IPS DF 19.7 (cell line): ENCODE data around the gene PLEKHF1.

Source experiments
- DNase-seq: peaks from one replicate; pipeline ENCODE4 v3.0.0-alpha.2; 2013; ENCODE audit warnings: low read depth, low spot score

PLEKHF1 gene

DNA sequence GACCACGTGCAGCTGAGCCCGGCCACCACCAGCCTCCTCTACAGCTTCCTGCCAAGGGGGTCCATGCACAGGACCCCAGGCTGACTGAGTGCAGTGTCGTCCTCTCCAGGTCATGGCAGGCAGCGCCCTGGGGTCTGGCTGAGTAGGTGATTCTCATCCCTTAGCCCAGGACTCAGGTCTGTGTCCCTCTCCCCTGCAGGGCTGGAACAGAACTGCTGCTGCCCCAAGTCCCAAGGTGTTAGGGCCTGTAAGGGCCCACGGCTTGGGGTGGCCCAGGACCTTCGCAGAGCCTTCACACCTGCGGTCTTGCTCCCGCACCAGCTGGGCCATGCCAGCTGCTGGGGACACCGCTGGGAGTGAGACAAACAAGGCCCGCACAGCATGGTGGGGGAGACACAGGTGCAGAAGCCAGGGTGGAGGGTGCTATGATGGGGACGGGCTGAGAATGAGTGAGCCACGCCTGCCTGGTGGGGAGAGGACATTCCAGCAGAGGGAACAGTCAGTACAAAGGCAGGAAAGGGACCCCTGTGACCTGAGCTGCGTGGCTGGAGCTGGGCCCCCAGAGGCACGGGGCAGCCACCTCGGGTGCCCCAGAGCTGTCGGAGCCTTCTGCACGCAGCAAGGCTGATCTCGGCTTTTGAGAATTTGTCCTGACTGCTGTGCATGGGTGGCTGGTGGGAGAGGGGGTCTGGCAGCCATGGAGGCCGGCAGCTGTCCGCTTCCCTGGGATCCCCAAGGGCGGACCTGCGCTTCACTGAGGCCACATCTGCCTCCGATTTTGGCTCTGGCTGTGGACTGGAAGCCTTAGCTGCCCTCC, 11.9 kb downstream of the PLEKHF1 start:
- no peak for DNase-seq

DNA sequence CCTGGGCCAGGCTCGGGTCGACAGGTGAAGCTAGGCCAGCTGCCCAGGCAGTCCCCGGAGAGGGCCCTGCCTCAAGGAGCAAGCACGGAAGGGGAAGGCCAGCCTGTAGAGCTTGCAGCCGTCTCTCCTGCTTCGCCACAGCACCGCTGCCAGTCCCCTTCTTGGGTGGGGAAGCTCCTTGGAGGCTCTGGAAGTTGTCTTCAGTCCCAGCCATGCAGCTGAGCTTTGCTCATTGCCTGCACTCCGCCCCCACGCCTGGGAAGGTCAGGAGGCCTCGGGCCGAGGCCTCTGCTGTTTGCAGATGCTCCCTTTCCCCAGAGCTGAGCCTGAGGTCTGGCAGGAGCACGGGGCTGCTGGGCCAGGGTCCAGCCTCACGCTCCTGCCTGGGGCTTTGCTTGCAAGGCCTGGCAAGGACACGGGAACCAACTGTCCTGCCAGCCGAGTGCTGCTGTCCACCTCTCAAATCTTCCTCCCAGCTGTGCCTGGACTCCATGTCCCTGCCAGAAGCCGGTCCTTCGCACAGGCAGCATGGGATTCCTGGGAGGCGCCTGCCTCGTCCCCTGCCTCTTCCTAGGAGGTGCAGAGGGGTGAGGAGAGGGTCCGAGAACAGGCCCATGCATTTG, 13.3 kb downstream of the PLEKHF1 start:
- no peak for DNase-seq

GRCh38 chr19:29679598-29680210, 14.4 kb downstream of the PLEKHF1 start:
- DNase-seq = no peak

GRCh38 chr19:29680447-29680846, 15.2 kb downstream of the PLEKHF1 start:
- DNase-seq = no peak

DNA sequence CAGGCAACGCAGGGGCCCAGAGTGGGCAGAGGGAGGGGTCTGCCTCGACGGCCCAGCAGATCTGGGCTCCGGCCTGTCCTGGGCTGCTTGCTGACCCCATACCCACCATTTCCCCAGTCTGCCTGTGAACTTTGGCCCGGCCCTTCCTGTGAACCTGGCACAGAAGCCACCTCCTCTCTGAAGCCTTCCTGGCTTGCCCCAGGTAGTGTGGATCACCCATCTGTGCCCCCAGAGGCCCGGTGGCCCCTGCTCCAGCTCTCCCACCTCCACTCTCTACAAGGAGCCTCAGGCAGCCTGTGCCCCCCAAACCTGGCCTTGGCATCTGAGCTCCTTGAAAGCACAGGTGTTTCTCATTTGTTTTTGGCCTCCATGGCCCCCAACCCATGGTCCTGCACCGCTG, 15.7 kb downstream of the PLEKHF1 start:
- DNase-seq = no peak

GRCh38 chr19:29681422-29682235, 16.4 kb downstream of the PLEKHF1 start:
- no peak for DNase-seq

GRCh38 chr19:29682236-29682895, 17.1 kb downstream of the PLEKHF1 start:
- DNase-seq = no peak

- no peak for DNase-seq
These were observed 17.7 kb downstream of the PLEKHF1 start for GRCh38 chr19:29683009-29683408.

- DNase-seq = no peak
These were observed 20.1 kb downstream of the PLEKHF1 start for GRCh38 chr19:29685326-29685725.

DNA sequence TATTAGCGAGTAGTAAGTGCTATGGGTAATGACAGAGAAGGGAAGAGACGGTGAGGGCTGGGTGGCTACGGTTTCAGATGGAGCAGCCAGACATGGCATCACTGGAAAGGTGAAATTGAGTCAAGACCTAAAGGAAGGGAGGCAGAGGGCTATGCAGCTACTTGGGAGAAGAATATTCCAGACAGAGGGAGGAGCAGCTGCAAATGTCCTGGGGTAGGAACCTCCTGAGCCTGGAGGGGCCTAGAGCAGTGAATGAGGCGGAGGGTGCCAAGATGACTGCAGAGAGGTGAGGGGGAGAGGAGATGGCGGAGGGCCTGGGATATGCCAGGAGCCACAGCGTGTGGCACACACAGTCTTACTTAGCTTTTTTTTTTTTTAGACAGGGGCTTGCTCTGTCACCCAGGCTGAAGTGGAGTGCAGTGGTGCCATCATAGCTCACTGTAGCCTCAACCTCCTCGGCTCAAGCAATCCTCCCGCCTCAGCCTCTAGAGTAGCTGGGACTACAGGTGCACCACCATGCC, 21.1 kb downstream of the PLEKHF1 start:
- no peak for DNase-seq

GRCh38 chr19:29687244-29687896, 22.1 kb downstream of the PLEKHF1 start:
- DNase-seq = no peak

DNA sequence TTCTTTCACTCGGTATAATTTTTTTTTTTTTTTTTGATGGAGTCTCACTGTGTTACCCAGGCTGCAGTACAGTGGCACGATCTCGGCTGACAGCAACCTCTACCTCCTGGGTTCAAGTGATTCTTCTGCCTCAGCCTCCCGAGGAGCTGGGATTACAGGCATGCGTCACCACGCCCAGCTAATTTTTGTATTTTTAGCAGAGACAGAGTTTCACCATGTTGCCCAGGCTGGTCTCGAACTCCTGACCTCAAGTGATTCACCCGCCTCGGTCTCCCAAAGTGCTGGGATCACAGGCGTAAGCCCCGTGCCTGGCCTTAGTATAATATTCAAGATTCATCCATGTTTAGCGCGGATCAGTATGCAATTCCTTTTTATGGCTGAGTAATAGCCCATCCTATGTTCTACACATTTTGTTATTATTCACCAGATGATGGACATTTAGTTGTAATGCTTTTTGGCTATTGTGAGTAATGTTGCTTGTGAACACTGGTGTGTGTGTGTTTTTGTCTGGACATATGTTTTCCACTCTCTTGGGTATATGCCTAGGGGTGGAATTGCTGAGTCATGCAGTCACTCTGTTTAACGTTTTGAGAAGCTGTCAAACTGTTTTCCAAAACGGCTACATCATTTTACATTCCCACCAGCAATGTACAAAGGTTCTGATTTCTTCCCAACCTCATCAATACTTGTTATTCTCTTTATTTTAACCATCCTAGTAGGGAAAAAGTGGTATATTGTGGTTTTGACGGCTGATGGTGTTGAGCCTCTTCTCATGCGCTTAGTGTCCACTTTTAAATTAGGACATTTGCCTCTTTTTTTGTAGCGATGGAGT, 22.9 kb downstream of the PLEKHF1 start:
- DNase-seq = no peak

DNA sequence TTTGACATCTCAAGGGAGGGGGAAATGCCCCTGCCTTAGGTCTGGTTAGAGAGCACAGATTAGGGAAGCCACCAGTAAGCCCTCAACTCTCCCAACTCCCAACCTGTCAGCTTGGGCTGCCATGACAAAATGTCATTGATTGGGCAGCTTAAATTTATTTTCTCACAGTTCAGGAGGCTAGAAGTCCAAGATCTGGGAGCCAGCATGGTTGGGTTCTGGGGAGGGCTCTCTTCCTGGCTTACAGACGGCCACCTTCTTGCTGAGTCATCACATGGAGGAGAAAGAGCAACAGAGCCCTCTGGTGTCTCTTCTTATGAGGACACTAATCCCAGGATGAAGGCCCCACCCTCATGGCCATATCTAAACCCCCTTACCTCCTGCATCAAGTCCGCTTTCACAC, 25.6 kb downstream of the PLEKHF1 start:
- DNase-seq = peak; percentile 59

DNA sequence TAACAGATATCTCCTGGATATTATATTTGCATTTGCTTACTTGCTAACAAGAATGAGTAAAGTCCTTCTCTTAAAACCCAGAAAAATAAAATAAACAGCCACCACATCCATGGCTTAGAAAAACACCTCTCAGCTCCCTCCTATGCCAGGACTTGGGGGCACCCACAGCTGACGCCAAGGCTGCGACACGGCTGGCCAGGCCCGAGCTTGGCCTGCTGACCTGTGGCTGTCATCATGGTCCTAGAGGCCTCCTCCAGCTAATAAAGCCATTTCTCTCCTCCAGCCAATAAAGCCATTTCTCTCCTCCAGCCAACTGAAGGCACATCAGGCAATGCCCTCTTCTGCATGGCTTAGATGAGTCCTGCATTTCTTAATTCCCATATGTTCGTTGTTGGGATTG, 28.9 kb downstream of the PLEKHF1 start:
- no peak for DNase-seq

- peak; percentile 35 for DNase-seq
These were observed 29.7 kb downstream of the PLEKHF1 start for GRCh38 chr19:29694669-29695627.

GRCh38 chr19:29695765-29696564, 30.7 kb downstream of the PLEKHF1 start:
- DNase-seq = no peak

- no peak for DNase-seq
These were observed 31.2 kb downstream of the PLEKHF1 start for GRCh38 chr19:29696565-29696846.
